Upper lobe of left lung (tissue), 6 donors: ENCODE measurements around the gene CABLES1. TPM values are rescaled to one million over a fixed set of nuclear protein-coding genes. Genes with fewer than 3 reads are reported as not detected.

Experiments
- ATAC-seq, 2 donors: fragments of 200-7000 bp; cut with Tn5 transposase; one replicate each; pipeline ENCODE4 v1.9.1; 2022; ENCODE audit warnings: mild to moderate bottlenecking in 2 of 2, moderate library complexity in 2 of 2; ENCODE audit not compliant: low FRiP score in 2 of 2
- DNase-seq, 2 donors: peaks; one replicate each; pipeline ENCODE4 v3.0.0-alpha.2; 2019 to 2020
- H3K27ac ChIP-seq, 4 donors: fragments of 200-600 bp; sonication (generic); one replicate each; pipeline ENCODE4 v1.5.1; 2016 to 2019
- H3K27me3 ChIP-seq, 4 donors: fragments of 200-600 bp; sonication (generic); one replicate each; pipeline ENCODE4 v1.5.1; 2017 to 2019
- H3K36me3 ChIP-seq, 4 donors: fragments of 200-600 bp; sonication (generic); one replicate each; pipeline ENCODE4 v1.5.1; 2016 to 2019
- H3K4me1 ChIP-seq, 4 donors: fragments of 200-600 bp; sonication (generic); one replicate each; pipeline ENCODE4 v1.5.1; 2018 to 2019
- H3K4me3 ChIP-seq, 4 donors: fragments of 200-600 bp; sonication (generic); one replicate each; pipeline ENCODE4 v1.5.1; 2017 to 2019; ENCODE audit warnings: mild to moderate bottlenecking in 2 of 4, moderate library complexity in 1 of 4
- H3K9me3 ChIP-seq, 4 donors: fragments of 200-600 bp; sonication (generic); one replicate each; pipeline ENCODE4 v1.5.1; 2018 to 2019
- CTCF ChIP-seq, 6 experiments: fragments of 450-650 bp in 4 of 6; fragments of 200-600 bp in 2 of 6; sonication (generic) in 2 of 6; IDR thresholded peaks; one replicate each; pipeline ENCODE4 v1.5.1; 2016 to 2019; ENCODE audit warnings: antibody characterized with exemption in 6 of 6
- EP300 ChIP-seq, 4 donors: sonication (generic); formaldehyde crosslinking; IDR thresholded peaks; one replicate each; pipeline ENCODE4 v1.5.1; 2017; ENCODE audit warnings: antibody characterized with exemption in 4 of 4, control low read depth in 2 of 4
- POLR2A ChIP-seq, 4 donors: fragments of 450-650 bp; IDR thresholded peaks; one replicate each; pipeline ENCODE4 v1.5.1; 2016 to 2017; ENCODE audit warnings: antibody characterized with exemption in 4 of 4, mild to moderate bottlenecking in 2 of 4
- POLR2AphosphoS5 ChIP-seq, 2 donors: sonication (generic); formaldehyde crosslinking; IDR thresholded peaks; one replicate each; pipeline ENCODE4 v1.5.1; 2017; ENCODE audit warnings: antibody characterized with exemption in 2 of 2
- WGBS, 2 donors: methylation state at CpG; one replicate each; pipeline ENCODE4 v1.1.5; 2017 to 2018; 5-methylcytosine and 5-hydroxymethylcytosine counted together
- total RNA-seq, 6 donors: library from RNA; depleted of rRNA in 4 of 6; stranded (reverse); fragments of >200 nt in 4 of 6; gene quantifications; one replicate each; pipeline versions ENCODE4 v1.1.0 to v1.2.1, GENCODE V29; 2016 to 2021
- donor health status: DM: no; HTN: no; CAD: no; lungs with moderate emphysema.
- donor health status: DM: no; HTN: yes; CAD: no; lungs with severe emphysema.

Gene CABLES1
- total RNA-seq, 6 donors from 2014 or later, result 24.6 to 63.9 (median 40.9) TPM

DNA sequence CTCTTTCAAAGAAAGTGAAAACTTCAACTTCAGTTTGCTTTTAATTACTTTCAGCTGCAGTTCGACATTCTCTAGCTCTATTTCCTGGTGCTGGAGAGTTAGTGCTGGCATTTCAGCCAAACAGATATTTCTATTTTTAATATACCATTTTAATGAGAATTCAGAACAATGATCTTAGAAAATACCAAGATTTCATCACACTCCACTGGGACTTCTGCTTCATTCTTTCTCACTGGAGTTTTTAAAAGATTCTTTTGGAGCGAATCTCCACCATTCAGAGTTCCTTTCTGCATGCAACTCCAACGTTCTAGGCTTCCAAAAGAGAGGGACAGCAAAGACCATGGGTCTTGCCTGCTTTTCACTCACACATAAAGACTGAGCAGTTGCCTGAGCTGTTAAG is 94.2 kb downstream of the CABLES1 start:
- peaks cover 22 to 54% (median 45%) of the 10 kb centered on the region in 4 donors for H3K4me1 ChIP-seq
- ATAC-seq (no peak), DNase-seq (no peak)
- peak overlapping the region in 1 of 4 donors; percentile 7 for H3K27ac ChIP-seq
- H3K4me3 ChIP-seq, result no peak overlapping the region
- H3K36me3 ChIP-seq, result no peaks in the 10 kb centered on the region
- 54 to 61% methylated on average over 3 of the region's 3 CpGs for WGBS, 2 donors
- no peak for TF ChIP-seq EP300 (IDR thresholded peaks at IDR 0.05)
- no peak for TF ChIP-seq CTCF (IDR thresholded peaks at IDR 0.05)
- no peak for TF ChIP-seq POLR2A (IDR thresholded peaks at IDR 0.05)
- no peak for TF ChIP-seq POLR2AphosphoS5 (IDR thresholded peaks at IDR 0.05)
- H3K27me3 ChIP-seq, result no peaks in the 10 kb centered on the region
- no peaks in the 10 kb centered on the region for H3K9me3 ChIP-seq

DNA sequence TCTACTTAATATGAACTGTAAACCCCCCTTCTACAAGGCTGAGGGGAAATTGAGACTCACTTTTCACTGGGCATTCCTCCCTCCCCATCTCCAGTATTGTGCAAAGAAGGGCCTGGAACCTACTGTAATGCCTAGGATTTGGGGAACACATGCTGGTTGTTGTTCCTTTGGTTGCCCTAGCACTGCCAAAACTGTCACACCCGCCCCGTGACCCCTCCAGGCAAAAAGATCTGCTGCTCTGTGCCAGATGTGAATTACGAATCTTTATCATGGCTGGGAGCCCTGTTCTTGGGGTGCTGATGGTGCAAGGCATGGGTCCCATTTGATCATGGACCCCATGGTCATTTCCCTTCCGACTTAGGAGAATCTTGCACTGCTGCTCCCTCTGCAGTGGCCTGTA is 95.4 kb downstream of the CABLES1 start:
- Histone ChIP-seq H3K4me3 (no peak overlapping the region), H3K27me3 (no peaks in the 10 kb centered on the region), H3K9me3 (no peaks in the 10 kb centered on the region), H3K36me3 (no peaks in the 10 kb centered on the region), H3K27ac (peak overlapping the region; percentile 9 to 55 (median 40)), H3K4me1 (peaks cover 22 to 48% (median 44%) of the 10 kb centered on the region in 4 donors)
- no peak for TF ChIP-seq EP300 (IDR thresholded peaks at IDR 0.05)
- no peak for TF ChIP-seq POLR2A (IDR thresholded peaks at IDR 0.05)
- TF ChIP-seq CTCF (IDR thresholded peaks at IDR 0.05), result no peak
- TF ChIP-seq POLR2AphosphoS5 (IDR thresholded peaks at IDR 0.05), result no peak
- whole genome bisulfite sequencing, 2 donors, result 66 to 91% methylated on average over 4 of the region's 4 CpGs
- DNase-seq (no peak), ATAC-seq (peak in 1 of 2 donors; percentile 47)

DNA sequence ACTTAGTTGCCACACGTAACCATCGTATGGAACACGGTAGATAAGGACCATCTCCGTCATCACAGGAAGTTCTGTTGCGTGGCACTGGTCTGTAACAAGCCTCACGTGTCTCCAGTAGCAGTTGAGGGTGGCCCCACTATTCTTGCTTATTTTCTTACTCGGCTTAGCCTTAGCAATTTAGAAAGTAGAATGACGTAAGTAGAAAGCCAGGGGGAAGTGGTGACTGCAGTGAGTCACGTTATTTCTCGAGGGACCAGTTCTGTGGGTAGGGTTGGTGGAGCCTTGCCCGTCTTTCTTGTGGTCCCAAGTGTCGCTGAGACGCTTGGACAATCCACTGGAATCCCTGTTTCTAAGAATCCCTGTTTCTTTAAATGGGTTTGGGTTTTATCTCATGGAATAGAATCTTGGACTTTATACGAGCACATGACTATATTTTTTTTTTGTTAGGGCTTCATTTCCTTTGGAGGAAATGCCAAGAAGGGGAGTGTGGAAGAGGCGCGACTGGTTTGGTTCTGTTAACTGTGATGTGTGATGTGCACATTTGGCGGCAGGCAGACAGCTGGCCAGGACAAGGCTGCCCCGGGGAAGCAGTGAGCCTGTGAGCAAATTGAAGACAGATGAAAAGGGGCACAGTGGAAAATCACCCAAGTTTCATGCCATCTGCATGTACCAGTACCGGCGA is 96.2 kb downstream of the CABLES1 start:
- peak in 1 of 2 donors; percentile 78 for DNase-seq
- TF ChIP-seq CTCF (IDR thresholded peaks at IDR 0.05) (no peak), EP300 (IDR thresholded peaks at IDR 0.05) (peak in 2 of 4 donors; percentile 60 to 84), POLR2AphosphoS5 (IDR thresholded peaks at IDR 0.05) (peak; percentile 58 to 59), POLR2A (IDR thresholded peaks at IDR 0.05) (no peak)

GRCh38 chr18:23232331-23232730 is 97.0 kb downstream of the CABLES1 start:
- H3K4me1 ChIP-seq, result peaks cover 23 to 38% (median 37%) of the 10 kb centered on the region in 4 donors
- ATAC-seq (no peak), DNase-seq (no peak)
- 80 to 83% methylated on average over 6 of the region's 6 CpGs for WGBS, 2 donors
- no peak overlapping the region for H3K4me3 ChIP-seq
- no peaks in the 10 kb centered on the region for H3K36me3 ChIP-seq
- TF ChIP-seq CTCF (IDR thresholded peaks at IDR 0.05) (no peak), POLR2A (IDR thresholded peaks at IDR 0.05) (no peak), EP300 (IDR thresholded peaks at IDR 0.05) (no peak), POLR2AphosphoS5 (IDR thresholded peaks at IDR 0.05) (no peak)
- H3K27me3 ChIP-seq, result no peaks in the 10 kb centered on the region
- H3K9me3 ChIP-seq, result no peaks in the 10 kb centered on the region
- H3K27ac ChIP-seq, result peak overlapping the region in 2 of 4 donors; percentile 53 to 55

More for the DNA sequence above, 96.2 kb downstream of the CABLES1 start:
- Histone ChIP-seq H3K4me3 (no peak overlapping the region), H3K4me1 (peaks cover 22 to 40% (median 37%) of the 10 kb centered on the region in 4 donors), H3K9me3 (no peaks in the 10 kb centered on the region), H3K27ac (peak overlapping the region; percentile 28 to 55 (median 54)), H3K27me3 (no peaks in the 10 kb centered on the region), H3K36me3 (no peaks in the 10 kb centered on the region)
- 39 to 48% methylated on average over 20 of the region's 20 CpGs for WGBS, 2 donors
- peak; percentile 75 to 88 for ATAC-seq
